ENCODE measurements around the gene LRRC8E.

LRRC8E gene

GRCh38 chr19:7932276-7932929 is 44.1 kb downstream of the LRRC8E start:
- no peak for DNase-seq (ENCODE audit: low read depth)

GRCh38 chr19:7932930-7933300 is 44.6 kb downstream of the LRRC8E start:
- DNase-seq (ENCODE audit: low read depth) = no peak

GRCh38 chr19:7933411-7933810 is 45.1 kb downstream of the LRRC8E start:
- DNase-seq (ENCODE audit: low read depth) = no peak

- no peak for DNase-seq (ENCODE audit: low read depth)
These were observed 45.8 kb downstream of the LRRC8E start for GRCh38 chr19:7933828-7934725.

- DNase-seq (ENCODE audit: low read depth) = no peak
These were observed 46.5 kb downstream of the LRRC8E start for GRCh38 chr19:7934766-7935165.

- no peak for DNase-seq (ENCODE audit: low read depth)
These were observed 52.5 kb downstream of the LRRC8E start for GRCh38 chr19:7940841-7941240.

- no peak for DNase-seq (ENCODE audit: low read depth)
These were observed 53.7 kb downstream of the LRRC8E start for GRCh38 chr19:7941895-7942596.

GRCh38 chr19:7942981-7943443 is 54.7 kb downstream of the LRRC8E start:
- DNase-seq (ENCODE audit: low read depth) = no peak

- DNase-seq (ENCODE audit: low read depth) = peak; percentile 96
These were observed 55.3 kb downstream of the LRRC8E start, which contains the start of gene TIMM44 for GRCh38 chr19:7943444-7944176. Gene TIMM44 (minus strand): TSS chr19:7943666. CDS start chr19:7943651, 15 bp downstream.

- peak; percentile 76 for DNase-seq (ENCODE audit: low read depth)
These were observed 56.0 kb downstream of the LRRC8E start for GRCh38 chr19:7944177-7944761.

GRCh38 chr19:7947939-7948338 is 59.6 kb downstream of the LRRC8E start:
- no peak for DNase-seq (ENCODE audit: low read depth)

Data from stimulated activated CD8-positive, alpha-beta memory T cell treated with anti-CD3 and anti-CD28 coated beads, Interleukin-4, amount 100 ng/mL, for 24 hours (primary cell).